Ramos (cell line): ENCODE data around the gene ZCCHC8.
"Not testable (repeated sequence)": the region's sequence is repeated elsewhere in the genome, so short reads cannot be mapped to it uniquely, and the experiment has no call there.

Experiments used
- in situ Hi-C: fragments of 300-500 bp; cut with MboI; formaldehyde crosslinking; loops from one replicate; pipeline ENCODE4 v1.14.3; 2022; ENCODE audit warnings: low sequenced_read_pairs; ENCODE audit not compliant: unreplicated experiment

Gene ZCCHC8

DNA sequence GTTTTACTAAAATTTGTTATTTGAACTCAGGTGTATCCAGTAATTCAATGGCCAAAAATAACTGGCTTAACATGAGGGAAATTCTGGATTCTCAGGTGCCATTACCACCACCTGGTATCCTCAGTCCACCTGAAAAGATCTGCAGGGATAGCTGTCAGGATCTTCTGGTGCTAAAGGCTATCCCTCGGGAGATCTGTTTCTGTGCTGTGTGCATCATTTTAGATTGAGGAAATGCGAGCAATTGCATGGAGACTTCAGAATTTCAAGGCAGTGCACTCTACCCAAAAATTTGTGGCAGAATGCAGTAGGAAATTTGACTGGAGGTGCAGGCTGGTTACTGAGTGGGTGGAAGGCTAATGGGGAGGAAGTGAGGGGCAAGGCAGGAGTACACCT lies 26.4 kb downstream of the ZCCHC8 start:
- in situ Hi-C loops, result no loop called here

- in situ Hi-C loops, result no loop called here
Observed at GRCh38 chr12:122473543-122474323, 27.0 kb downstream of the ZCCHC8 start.

- in situ Hi-C loops, result no loop called here
Observed at GRCh38 chr12:122471324-122472226, 29.2 kb downstream of the ZCCHC8 start.

- in situ Hi-C loops, result not testable (repeated sequence)
Observed at GRCh38 chr12:122470576-122470975, 30.2 kb downstream of the ZCCHC8 start.

DNA sequence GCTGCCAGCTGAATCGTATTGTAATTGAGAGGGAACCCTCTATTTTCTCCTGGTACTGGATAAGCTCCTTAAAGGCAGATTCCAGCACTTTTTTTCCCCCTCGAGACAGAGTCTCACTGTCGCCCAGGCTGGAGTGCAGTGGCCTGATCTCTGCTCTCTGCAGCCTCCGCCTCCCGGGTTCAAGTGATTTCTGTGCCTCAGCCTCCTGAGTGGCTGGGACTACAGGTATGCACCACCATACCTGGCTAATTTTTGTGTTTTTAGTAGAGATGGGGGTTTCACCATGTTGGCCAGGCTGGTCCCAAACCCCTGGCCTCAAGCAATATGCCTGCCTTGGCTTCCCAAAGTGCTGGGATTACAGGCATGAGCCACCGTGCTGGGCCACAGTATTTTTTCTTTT lies 30.9 kb downstream of the ZCCHC8 start:
- in situ Hi-C loops, result not testable (repeated sequence)

- in situ Hi-C loops, result no loop called here
Observed at GRCh38 chr12:122467983-122468382, 32.7 kb downstream of the ZCCHC8 start.

- in situ Hi-C loops, result not testable (repeated sequence)
Observed at GRCh38 chr12:122464317-122465042, 36.3 kb downstream of the ZCCHC8 start.

GRCh38 chr12:122460641-122461040 lies 40.1 kb downstream of the ZCCHC8 start:
- in situ Hi-C loops, result no loop called here

GRCh38 chr12:122460061-122460460 lies 40.7 kb downstream of the ZCCHC8 start:
- in situ Hi-C loops, result no loop called here

GRCh38 chr12:122459211-122459610 lies 41.5 kb downstream of the ZCCHC8 start:
- in situ Hi-C loops, result no loop called here

DNA sequence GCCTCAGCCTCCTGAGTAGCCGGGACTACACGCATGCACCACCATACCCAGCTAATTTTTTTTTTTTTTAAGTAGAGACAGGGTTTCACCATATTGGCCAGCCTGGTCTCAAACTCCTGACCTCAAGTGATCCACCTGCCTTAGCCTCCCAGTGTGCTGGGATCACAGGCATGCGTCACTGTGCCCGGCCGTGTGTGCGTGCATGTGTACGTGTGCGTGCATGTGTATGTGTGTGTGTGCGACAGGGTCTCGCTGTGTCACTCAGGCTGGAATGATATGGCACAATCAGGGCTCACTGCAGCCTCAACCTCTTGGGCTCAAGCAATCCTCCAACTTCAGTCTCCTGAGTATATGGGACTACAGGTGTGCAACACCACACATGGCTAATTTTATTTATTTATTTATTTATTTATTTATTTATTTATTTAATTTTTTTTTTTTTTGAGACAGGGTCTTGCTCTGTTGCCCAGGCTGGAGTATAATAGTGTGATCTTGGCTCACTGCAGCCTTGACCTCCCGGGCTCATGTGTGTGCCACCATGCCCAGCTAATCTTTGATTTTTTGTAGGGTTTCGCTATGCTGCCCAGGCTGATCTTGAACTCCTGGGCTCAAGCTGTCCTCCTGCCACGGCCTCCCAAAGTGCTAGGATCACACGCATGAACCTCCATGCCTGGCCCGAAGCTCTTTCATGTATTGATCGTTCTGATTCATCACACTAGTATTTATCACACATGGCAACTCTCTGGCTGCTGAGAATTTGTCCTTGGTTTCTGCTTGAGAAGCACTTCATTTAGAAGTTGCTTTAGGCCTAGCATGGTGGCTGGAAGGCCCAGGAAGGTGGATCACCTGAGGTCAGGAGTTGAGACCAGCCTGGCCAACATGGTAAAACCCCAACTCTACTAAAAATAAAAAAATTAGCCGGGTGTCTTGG lies 42.4 kb downstream of the ZCCHC8 start:
- in situ Hi-C loops, result no loop called here

DNA sequence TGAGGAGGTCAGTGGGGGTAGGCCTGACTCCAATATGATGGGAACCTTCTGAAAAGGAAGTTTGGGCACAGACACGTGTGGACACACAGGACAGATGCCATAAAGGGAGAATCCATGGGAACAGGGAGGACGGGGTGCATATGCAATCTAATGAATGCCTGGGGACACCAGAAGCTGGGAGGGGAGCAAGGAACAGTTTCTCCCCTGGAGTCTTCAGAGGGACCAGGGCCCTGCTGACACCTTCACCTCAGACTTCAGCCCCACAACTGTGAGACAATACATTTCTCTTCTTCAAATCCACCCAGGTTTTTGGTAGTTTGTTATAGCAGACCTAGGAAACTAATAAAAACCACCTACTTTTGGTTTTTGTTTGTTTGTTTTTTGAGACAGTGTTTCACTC lies 43.1 kb downstream of the ZCCHC8 start:
- in situ Hi-C loops, result no loop called here

DNA sequence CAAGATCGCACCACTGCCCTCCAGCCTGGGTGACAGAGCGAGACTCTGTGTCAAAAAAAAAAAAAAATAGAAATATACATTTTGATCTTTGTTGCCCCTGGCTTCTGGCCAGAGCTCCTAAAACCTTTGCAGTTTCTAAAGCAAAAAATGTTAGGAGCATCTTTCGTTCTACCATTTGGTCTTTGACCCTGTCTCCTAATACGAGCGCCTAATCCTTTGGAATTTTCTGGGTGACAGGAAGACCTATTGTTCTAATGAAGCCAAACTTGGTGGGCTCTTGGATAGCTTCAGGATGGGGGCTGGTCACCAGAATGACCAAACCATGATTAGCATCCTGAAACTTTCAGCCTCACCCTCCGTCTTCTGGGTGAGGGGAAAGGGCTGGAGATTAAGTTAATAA lies 46.0 kb downstream of the ZCCHC8 start:
- in situ Hi-C loops, result no loop called here

GRCh38 chr12:122454250-122454721 lies 46.4 kb downstream of the ZCCHC8 start:
- in situ Hi-C loops, result no loop called here

GRCh38 chr12:122452701-122453285 lies 47.9 kb downstream of the ZCCHC8 start:
- in situ Hi-C loops, result no loop called here

- in situ Hi-C loops, result no loop called here
Observed at GRCh38 chr12:122449317-122449716, 51.4 kb downstream of the ZCCHC8 start.

- in situ Hi-C loops, result not testable (repeated sequence)
Observed at GRCh38 chr12:122447825-122448224, 52.9 kb downstream of the ZCCHC8 start.

- in situ Hi-C loops, result not testable (repeated sequence)
Observed at GRCh38 chr12:122446390-122446789, 54.3 kb downstream of the ZCCHC8 start.

DNA sequence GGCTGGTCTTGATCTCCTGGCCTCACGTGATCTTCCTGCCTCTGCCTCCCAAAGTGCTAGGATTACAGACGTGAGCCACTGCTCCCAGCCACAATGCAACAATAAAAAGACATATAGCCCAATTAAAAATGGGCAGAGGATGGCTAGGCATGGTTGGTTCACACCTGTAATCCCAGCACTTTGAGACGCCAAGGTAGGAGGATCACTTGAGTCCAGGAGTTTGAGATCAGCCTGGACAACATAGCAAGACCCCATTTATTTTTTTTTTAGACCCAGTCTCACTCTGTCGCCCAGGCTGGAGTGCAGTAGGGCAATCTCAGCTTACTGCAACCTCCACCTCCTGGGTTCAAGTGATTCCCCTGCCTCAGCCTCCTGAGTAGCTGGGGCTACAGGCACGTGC lies 56.7 kb downstream of the ZCCHC8 start:
- in situ Hi-C loops, result not testable (repeated sequence)
